HFF-Myc (cell line): ENCODE results near the gene KRTAP10-4.
"Not testable (repeated sequence)": the region's sequence is repeated elsewhere in the genome, so short reads cannot be mapped to it uniquely, and the experiment has no call there.

Experiments
- DNase-seq: peaks from one replicate; pipeline ENCODE4 v3.0.0-alpha.2; 2011; ENCODE audit warnings: low read depth; ENCODE audit errors: extremely low read depth
- H3K4me3 ChIP-seq: replicated peaks from 2 replicates; pipeline ENCODE4 v1.5.1; 2011; ENCODE audit warnings: low read depth, mild to moderate bottlenecking, control low read depth, low read length
- TF ChIP-seq, protein P1 (sequence below): IDR thresholded peaks from 2 replicates; pipeline ENCODE4 v1.5.1; 2012; ENCODE audit warnings: mild to moderate bottlenecking, low read depth, low read length, control low read depth; ENCODE audit errors: missing control alignments

Gene KRTAP10-4

DNA sequence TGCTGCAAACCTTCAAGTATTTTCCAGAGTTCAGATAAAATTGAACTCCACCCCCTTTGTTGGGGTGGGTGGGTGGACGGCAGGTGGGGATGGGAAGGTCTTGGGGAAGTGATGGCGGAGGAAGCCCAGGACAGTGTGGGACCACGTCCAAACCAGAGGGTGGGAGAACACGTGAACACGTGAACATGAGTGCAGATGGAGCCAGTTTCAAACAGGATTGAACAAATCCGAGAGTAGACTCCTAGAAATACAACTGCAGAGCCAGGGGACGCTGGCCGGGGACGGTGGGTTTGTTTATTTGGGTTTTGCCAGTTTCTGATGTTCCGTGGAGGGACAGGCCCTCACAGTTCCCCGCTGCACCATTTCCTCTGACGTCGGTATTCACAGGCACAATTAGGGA lies 25.1 kb upstream of the KRTAP10-4 start:
- DNase-seq, result no peak
- TF ChIP-seq, protein P1, sequence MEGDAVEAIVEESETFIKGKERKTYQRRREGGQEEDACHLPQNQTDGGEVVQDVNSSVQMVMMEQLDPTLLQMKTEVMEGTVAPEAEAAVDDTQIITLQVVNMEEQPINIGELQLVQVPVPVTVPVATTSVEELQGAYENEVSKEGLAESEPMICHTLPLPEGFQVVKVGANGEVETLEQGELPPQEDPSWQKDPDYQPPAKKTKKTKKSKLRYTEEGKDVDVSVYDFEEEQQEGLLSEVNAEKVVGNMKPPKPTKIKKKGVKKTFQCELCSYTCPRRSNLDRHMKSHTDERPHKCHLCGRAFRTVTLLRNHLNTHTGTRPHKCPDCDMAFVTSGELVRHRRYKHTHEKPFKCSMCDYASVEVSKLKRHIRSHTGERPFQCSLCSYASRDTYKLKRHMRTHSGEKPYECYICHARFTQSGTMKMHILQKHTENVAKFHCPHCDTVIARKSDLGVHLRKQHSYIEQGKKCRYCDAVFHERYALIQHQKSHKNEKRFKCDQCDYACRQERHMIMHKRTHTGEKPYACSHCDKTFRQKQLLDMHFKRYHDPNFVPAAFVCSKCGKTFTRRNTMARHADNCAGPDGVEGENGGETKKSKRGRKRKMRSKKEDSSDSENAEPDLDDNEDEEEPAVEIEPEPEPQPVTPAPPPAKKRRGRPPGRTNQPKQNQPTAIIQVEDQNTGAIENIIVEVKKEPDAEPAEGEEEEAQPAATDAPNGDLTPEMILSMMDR, result no peak
- no peak overlapping the region for H3K4me3 ChIP-seq

DNA sequence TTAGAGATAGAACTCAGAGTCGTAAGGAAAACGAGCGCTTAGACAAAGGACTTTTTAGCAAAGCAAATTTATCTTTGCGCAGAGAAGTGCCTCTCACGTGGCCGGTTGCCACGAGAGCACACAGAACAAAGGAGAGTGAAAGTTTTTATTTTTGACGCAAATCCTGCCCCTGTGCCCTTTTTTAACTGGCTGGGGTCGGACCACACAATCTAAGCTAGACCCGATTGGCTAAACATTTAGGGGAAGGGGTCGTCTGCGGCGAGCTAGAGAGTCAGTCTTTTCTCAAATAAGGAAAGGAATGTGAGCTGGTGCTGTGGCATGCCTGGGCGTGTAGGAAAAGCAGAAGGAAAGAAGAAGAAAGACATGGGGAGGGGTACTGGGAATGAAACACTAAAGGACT lies 24.6 kb upstream of the KRTAP10-4 start:
- DNase-seq, result no peak
- TF ChIP-seq, protein P1, result no peak
- H3K4me3 ChIP-seq, result no peak overlapping the region

DNA sequence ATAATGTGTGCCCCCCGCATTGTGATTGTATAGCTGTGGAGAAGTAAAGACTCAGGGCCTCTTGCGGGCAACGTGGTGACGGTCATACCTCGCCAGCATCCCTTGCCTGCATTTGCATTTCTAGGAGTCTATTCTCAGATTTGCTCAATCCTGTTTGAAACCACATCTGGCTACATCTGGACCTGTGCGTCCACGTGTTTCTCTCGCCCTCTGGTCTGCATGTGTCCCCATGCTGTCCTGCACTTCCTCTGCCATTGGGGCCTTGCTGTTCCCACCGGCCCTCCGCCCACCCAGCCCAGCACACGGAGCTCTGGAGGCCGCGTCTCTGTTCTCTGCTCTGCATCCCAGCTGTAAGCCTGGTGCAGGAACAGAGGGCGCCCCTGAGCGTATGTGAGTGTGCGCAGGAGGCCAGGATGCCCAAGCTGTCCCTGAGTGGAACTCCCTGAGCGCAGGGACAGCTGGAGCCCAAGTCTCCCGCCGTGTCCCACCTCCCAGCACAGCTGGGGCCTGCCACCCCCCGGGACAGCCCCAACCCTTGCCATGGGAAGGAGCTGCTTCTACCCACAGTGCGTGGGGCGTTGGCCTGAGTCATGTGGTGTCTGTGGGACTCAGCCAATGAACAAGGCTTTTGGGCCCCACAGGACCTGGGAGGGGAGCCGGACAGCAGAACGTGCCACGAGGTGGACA lies 23.9 kb upstream of the KRTAP10-4 start:
- H3K4me3 ChIP-seq, result no peak overlapping the region
- TF ChIP-seq, protein P1, result no peak
- no peak for DNase-seq

DNA sequence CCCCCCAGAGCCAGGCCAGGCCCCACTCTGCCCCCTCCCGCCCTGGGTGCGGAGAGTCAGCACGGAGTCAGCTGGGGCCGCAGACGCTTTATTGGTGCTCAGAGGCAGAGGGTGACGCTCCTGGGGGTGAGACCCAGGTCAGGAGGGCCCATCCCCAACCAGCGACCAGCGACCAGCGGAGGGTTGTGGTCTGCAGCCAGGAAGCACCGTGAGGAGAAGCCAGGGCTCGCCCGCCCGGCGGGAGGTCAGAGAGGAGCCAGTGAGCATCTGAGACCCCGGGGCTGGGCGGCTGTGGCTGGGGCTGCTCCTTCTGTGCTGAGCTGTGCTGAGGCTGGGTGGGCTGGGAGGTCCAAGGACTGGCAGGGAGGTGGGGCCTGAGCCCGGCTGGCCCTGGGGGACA lies 23.2 kb upstream of the KRTAP10-4 start:
- H3K4me3 ChIP-seq, DNase-seq: not testable (repeated sequence)

DNA sequence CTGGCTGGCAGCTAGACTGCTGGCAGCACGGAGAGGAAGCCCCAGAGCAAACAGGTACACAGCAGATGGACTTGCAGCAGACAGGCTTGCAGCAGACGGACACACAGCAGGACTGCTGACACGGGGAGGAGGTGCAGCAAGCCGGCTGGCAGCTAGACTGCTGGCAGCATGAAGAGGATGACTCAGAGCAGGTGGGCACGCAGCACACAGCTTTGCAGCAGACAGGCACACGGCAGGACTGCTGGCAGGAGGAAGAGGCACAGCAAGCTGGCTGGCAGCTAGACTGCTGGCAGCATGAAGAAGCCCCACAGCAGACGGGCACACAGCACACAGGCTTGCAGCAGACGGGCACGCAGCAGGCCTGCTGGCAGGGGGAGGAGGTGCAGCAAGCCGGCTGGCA lies 22.7 kb upstream of the KRTAP10-4 start:
- no peak for DNase-seq
- TF ChIP-seq, protein P1, result no peak
- no peak overlapping the region for H3K4me3 ChIP-seq

DNA sequence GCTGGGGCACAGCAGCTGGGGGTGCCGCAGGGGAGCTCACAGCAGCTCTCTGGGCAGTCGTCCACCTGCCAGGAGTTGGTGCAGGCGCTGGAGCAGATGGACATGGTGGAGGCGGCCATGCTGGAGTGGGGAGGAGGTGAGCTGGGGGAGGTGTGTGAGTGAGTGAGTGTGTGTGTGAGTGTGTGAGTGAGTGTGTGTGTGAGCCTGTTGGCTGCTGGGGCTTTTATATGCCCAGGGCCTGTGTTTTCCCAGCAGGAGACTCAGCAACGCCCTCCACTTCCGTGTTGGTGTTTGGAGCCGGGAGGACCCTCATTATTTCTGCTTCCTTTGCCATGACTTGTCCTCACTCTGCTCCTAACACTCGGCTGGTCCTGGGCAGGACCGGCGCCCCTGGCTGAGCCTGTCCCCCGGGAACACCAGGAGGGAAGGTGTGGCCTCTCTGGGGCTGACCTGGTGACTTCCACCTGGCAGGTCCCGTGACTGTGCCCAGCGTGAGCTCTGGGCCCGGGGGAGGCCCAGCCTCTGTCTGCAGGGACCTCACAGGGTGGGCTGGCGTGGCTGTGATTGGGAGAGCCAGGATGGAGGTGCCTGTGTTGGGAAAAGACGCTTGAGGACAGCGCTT lies 22.1 kb upstream of the KRTAP10-4 start, which contains the start of gene KRTAP10-2:
KRTAP10-2 (minus strand) TSS at position 166 of the 622 bp plus-strand sequence; CDS start at position 119, 47 bp downstream.
- TF ChIP-seq, protein P1, result no peak
- DNase-seq, result no peak

DNA sequence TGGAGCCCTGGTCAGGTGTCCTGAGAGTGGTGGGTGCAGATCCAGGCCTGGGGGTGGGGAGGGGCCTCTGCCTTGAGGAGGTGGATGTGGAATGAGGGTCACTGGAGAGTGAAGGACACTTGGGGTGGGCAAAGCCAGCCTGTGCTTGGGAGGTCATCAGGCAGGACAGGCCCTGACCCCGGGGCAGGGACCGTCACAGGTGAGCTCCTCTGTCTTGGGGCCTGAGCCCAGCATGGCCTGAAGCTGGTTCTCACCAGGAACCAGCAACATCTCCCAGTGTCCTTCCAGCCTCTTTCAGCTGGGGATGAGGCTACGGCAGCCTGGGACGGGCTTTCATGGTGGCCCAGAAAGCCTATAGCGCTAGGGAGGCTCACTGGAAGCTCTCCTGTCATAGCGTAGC lies 21.4 kb upstream of the KRTAP10-4 start:
- no peak for DNase-seq
- no peak overlapping the region for H3K4me3 ChIP-seq
- TF ChIP-seq, protein P1, result no peak

More for the DNA sequence above, 22.1 kb upstream of the KRTAP10-4 start, which contains the start of gene KRTAP10-2:
- no peak within 1 kb of the TSS for H3K4me3 ChIP-seq
